CD4-positive, alpha-beta T cell treated with Interleukin-12 subunit alpha and Interleukin-12 subunit beta, for 1 hour (primary cell): ENCODE results near the gene KRT76.

Experiments used
- DNase-seq: peaks from one replicate; pipeline ENCODE4 v3.0.0-alpha.2; 2020

KRT76 gene

GRCh38 chr12:52726451-52726850 lies 50.7 kb downstream of the KRT76 start:
- DNase-seq = no peak

DNA sequence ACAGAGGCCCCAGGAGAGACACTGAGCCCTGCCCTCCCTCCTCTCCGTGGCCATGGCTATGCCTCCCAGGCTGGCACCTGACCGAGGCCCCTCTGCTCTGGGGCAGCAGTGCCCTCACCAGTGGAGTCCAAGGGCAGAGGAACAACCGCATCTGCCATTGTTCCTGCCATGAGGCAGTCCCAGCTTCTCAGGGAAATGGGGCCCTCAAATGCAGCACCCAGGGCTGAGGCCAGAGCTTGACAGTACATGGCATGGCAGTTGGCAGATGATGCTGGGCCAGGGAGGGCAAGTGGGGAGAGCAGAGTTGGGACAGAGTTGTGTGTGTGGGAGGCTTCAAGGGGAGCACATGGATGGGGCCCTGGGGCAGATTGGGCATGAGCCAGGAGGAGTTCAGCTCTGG lies 52.8 kb downstream of the KRT76 start:
- no peak for DNase-seq

GRCh38 chr12:52722680-52723079 lies 54.5 kb downstream of the KRT76 start:
- DNase-seq = no peak

- no peak for DNase-seq
Measured at GRCh38 chr12:52721838-52722470, 55.2 kb downstream of the KRT76 start.

DNA sequence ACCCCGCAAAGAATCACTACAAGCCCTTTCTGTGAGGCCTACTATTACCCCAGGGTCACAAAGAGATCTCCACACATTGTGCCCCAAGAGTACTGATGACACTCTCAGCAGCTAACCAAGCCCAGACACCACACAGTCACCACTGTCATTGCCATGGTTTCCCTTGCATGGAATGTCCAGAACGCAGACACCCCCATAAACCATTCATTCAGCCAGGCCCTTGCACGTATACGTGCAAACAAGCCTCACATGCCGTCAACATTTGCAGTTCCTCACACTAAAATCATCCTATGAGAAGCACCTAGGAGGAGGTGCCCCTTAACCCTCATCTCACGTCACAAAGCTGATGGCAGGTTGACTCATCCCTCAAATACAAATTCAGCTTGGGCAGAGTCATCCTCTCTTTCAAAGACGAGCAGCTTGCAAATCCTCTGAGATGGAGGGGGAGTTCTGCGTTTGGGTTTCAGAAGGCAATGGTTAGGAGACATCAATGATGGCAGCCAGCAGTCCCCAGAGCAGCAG lies 56.7 kb downstream of the KRT76 start:
- DNase-seq = no peak
